Karpas-422 (cell line): Measurements from ENCODE around the gene RAD51B. TPM values are rescaled to one million over a fixed set of nuclear protein-coding genes. Genes with fewer than 3 reads are reported as not detected.

Source experiments
- DNase-seq: peaks from one replicate; pipeline ENCODE4 v3.0.0-alpha.2; 2015
- H2AFZ ChIP-seq: fragments of 200-600 bp; sonication (generic); 2 replicates; pipeline ENCODE4 v1.6.1; 2014; ENCODE audit warnings: antibody characterized with exemption, low read length, mixed read lengths
- H3K27ac ChIP-seq: fragments of 200-600 bp; sonication (generic); 2 replicates; pipeline ENCODE4 v1.5.1; 2014; ENCODE audit warnings: mild to moderate bottlenecking, low read length, moderate library complexity
- H3K27me3 ChIP-seq: fragments of 200-600 bp; sonication (generic); 2 replicates; pipeline ENCODE4 v1.6.1; 2014; ENCODE audit warnings: low read length, mixed read lengths
- H3K36me3 ChIP-seq: fragments of 200-600 bp; sonication (generic); 2 replicates; pipeline ENCODE4 v1.6.1; 2014; ENCODE audit warnings: low read length, mixed read lengths; ENCODE audit not compliant: insufficient read depth
- H3K4me1 ChIP-seq: fragments of 200-600 bp; sonication (generic); 2 replicates; pipeline ENCODE4 v1.6.1; 2014; ENCODE audit warnings: mild to moderate bottlenecking, low read length, mixed read lengths
- H3K4me2 ChIP-seq: fragments of 200-600 bp; sonication (generic); 2 replicates; pipeline ENCODE4 v1.6.1; 2014; ENCODE audit warnings: low read length, low read depth, mild to moderate bottlenecking; ENCODE audit not compliant: poor library complexity, severe bottlenecking
- H3K4me3 ChIP-seq: fragments of 200-600 bp; sonication (generic); 2 replicates; pipeline ENCODE4 v1.5.1; 2014; ENCODE audit warnings: mild to moderate bottlenecking, antibody characterized with exemption, low read length, mixed read lengths
- H3K79me2 ChIP-seq: fragments of 200-600 bp; sonication (generic); 2 replicates; pipeline ENCODE4 v1.6.1; 2014; ENCODE audit warnings: mild to moderate bottlenecking, low read length, mixed read lengths
- H3K9ac ChIP-seq: fragments of 200-600 bp; sonication (generic); 2 replicates; pipeline ENCODE4 v1.6.0; 2014; ENCODE audit warnings: low read length
- H3K9me2 ChIP-seq: fragments of 200-600 bp; sonication (generic), shearing (Covaris generic); replicated peaks from 2 replicates; pipeline ENCODE4 v1.6.0; 2014; ENCODE audit warnings: mild to moderate bottlenecking, low read length, moderate library complexity; ENCODE audit not compliant: insufficient read depth
- H3K9me3 ChIP-seq: fragments of 300-700, 200-600 bp; sonication (generic); 2 replicates; pipeline ENCODE4 v1.6.1; 2014; ENCODE audit warnings: low read length, mixed read lengths
- H4K20me1 ChIP-seq: fragments of 200-600 bp; sonication (generic); 2 replicates; pipeline ENCODE4 v1.6.1; 2014; ENCODE audit warnings: mild to moderate bottlenecking, antibody characterized with exemption, low read length, low read depth; ENCODE audit not compliant: insufficient read depth
- total RNA-seq: library from RNA; depleted of rRNA; stranded (reverse); fragments of >200 nt; shearing (Covaris generic); gene quantifications from 2 replicates; pipeline ENCODE4 v1.2.3, GENCODE V29; 2014; ENCODE audit warnings: low replicate concordance

RAD51B gene
- total RNA-seq, 1 experiment from 2014 or later = 107 TPM

DNA sequence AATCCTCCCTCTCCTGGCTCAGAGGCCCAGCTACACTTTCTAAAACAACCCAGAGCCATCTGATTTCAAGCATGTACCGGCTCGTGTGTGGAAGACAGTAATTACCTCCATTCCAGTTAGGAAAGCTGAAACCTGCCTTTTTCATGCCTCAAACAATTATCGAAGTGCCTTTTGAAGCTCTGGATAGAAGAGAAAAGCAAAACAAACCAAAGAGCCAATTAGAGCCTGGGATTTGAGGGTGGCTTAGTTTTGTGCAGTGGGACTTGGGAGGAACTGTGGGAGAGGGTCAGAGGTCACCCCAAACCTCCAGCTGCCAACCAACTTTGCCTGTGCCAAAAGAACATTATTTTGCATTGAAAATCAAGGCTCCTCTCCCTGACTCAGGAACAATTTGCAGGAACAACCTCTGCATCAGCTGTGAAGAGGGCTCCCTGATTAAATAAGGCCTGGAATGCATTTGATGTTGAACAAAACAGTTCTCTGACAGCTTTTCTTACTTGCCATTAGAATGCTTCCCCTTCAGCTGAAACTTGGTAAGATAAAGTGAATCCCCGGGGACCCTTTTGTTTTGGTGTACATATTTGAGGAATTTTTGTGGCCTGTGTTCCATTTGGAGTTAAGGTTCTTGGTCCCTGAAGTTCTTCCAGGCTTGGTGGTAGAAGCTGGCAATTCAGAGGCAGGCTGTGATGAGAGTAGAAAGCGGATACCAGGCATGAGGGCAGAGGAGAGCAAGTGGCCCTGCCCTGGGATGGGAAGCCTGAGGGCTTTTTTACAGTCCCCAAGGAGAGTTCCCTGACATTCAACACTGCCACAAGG lies 703.1 kb downstream of the RAD51B start:
- Histone ChIP-seq H3K4me1 (no peaks in the 10 kb centered on the region), H3K9ac (no peak overlapping the region), H3K36me3 (no peaks in the 10 kb centered on the region), H3K4me2 (no peak overlapping the region), H3K27ac (no peak overlapping the region), H3K9me2 (no peaks in the 10 kb centered on the region), H3K27me3 (no peaks in the 10 kb centered on the region), H4K20me1 (no peaks in the 10 kb centered on the region), H3K79me2 (no peaks in the 10 kb centered on the region), H3K4me3 (no peak overlapping the region), H3K9me3 (no peaks in the 10 kb centered on the region), H2AFZ (no peak overlapping the region)
- no peak for DNase-seq

DNA sequence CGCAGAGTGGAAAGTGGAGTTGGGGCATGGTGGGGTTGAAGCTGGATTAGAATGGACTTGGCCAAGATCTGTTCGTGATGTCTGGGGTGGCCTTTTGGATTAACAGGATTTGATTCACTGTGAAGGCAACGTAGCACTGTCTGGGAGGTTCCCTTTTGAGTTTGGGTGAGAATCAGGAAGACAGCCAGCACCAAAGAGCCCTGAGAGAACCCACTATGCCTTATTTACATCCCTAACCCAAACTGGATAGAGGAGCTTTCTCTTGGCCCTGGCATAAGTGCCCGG lies 703.7 kb downstream of the RAD51B start:
- no peaks in the 10 kb centered on the region for H3K4me1 ChIP-seq

DNA sequence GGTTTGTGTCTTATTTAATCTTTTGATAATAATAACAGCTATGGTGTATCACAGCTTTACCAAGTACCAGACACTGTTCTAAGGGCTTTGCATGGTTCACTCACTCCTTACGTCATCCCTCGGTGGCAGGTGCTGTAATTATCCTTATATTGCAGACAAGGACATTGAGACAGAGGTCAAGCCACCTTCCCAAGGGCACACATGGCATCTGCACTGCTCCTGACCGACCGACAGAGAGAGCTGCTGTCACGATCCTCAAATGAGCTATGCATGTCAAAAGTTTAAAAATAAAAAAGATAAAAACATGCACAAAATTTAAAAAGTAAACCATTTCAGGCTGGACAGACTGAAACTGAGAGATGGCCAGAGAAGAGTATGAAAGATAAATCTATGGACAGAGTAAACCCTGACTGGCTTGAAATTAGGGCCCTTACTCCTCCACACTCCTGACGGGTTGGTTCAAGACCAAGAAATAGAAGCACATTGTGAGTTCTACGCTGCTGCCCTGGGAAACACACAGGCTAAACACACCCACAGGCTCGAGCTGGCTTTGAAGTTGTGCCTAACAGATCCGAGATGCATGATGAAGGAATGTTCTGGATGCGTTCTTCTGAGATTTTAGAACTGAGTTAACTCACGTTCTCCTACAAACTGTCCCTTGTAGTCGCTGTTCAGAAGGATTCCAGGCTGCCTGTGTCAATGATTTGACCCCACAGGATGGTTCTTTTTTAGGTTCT lies 704.6 kb downstream of the RAD51B start:
- no peak for DNase-seq
- Histone ChIP-seq H3K4me3 (no peak overlapping the region), H3K4me2 (no peak overlapping the region), H4K20me1 (no peaks in the 10 kb centered on the region), H3K4me1 (no peaks in the 10 kb centered on the region), H3K27me3 (no peaks in the 10 kb centered on the region), H2AFZ (no peak overlapping the region), H3K9ac (no peak overlapping the region), H3K9me3 (peaks cover under 1% of the 10 kb centered on the region; the same call in 1 of the 2 replicates), H3K79me2 (no peaks in the 10 kb centered on the region), H3K9me2 (no peaks in the 10 kb centered on the region), H3K36me3 (no peaks in the 10 kb centered on the region), H3K27ac (no peak overlapping the region)

More for the DNA sequence above, 703.7 kb downstream of the RAD51B start:
- Histone ChIP-seq H3K4me2 (no peak overlapping the region), H4K20me1 (no peaks in the 10 kb centered on the region), H3K36me3 (no peaks in the 10 kb centered on the region), H3K79me2 (no peaks in the 10 kb centered on the region), H3K27ac (no peak overlapping the region), H3K9me3 (no peaks in the 10 kb centered on the region), H3K27me3 (no peaks in the 10 kb centered on the region), H2AFZ (no peak overlapping the region), H3K9me2 (no peaks in the 10 kb centered on the region), H3K4me3 (no peak overlapping the region), H3K9ac (no peak overlapping the region)
- no peak for DNase-seq

DNA sequence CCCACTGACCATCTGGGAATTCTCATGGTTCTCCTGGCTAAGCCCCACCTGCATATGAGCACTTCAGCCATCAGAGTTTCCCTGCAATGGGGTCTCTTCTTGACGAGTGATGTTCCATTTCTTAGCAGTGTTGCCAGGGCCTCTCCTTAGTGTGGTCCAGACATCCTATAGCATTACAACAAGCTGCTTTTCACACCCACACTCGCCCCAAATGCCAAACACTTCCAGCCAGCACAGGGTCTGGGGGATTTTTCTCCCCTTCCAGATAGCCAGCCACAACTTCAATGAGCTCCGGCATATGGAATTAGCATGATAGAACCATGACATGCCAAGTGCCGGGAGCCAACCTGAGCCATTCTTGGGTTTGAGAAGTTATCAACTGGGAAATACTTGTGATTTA lies 705.9 kb downstream of the RAD51B start:
- H3K4me1 ChIP-seq = no peaks in the 10 kb centered on the region
- no peaks in the 10 kb centered on the region for H3K27me3 ChIP-seq
- H2AFZ ChIP-seq = no peak overlapping the region
- no peak overlapping the region for H3K4me3 ChIP-seq
- H4K20me1 ChIP-seq = no peaks in the 10 kb centered on the region
- H3K9me2 ChIP-seq = no peaks in the 10 kb centered on the region
- H3K4me2 ChIP-seq = no peak overlapping the region
- H3K9ac ChIP-seq = no peak overlapping the region
- H3K79me2 ChIP-seq = no peaks in the 10 kb centered on the region
- no peak overlapping the region for H3K27ac ChIP-seq
- H3K36me3 ChIP-seq = no peaks in the 10 kb centered on the region
- peaks cover 12% of the 10 kb centered on the region; the same call in 1 of the 2 replicates for H3K9me3 ChIP-seq
- DNase-seq = no peak

DNA sequence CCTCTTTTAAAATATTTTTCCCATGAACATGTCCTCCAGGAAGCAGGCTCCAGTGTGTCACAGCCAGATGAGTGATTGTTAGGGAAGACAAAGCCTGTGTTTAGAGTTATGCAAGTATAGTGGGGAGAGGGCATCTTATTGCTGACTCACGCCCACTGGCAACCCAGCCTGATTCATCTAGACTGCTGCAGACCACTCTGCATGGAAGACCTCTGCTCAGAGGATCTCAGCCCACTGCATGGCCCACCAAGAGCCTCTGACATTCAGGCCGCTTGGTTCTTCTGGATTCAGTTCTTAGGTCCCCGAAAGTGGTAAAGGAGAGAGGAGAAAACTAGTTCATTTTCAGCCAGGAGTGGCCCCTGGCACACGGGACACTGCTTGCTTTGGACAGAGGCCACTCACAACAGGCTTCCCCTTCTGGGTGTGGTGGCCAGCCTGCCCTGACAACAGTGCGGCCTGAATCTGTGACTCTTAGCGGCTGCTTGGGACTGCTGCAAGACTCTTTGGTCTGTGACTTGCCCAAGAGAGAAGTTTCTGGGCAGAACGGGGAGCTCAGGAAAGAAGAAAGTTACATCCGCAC lies 707.0 kb downstream of the RAD51B start:
- Histone ChIP-seq H3K36me3 (no peaks in the 10 kb centered on the region), H3K9ac (no peak overlapping the region), H2AFZ (no peak overlapping the region)

DNA sequence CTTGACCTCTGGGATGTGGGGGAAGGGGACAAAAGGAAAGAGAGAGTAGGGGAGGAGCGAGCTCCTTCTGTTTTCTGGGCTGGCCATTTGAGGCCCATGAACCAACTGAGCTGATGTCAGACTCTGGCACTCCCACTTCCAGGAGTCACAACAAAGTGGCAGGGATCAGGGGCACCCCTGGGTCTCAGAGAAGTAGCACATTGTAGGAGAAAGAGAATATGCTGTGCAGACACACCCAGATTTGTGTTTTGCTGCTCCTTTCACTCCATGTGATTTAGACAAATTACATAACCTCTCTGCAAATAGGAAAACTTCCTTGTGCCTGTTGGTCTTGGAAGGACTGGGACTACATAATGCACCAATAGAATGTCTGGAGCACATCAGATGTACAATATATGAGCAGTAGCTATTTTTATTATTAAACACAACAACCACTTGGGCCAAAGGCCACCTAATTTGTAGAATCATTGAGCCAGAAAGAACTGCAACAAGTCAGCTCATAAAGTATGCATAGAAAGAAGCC lies 707.8 kb downstream of the RAD51B start:
- DNase-seq = no peak
- no peaks in the 10 kb centered on the region for H3K4me1 ChIP-seq
- H3K79me2 ChIP-seq = no peaks in the 10 kb centered on the region
- no peaks in the 10 kb centered on the region for H3K27me3 ChIP-seq
- H4K20me1 ChIP-seq = no peaks in the 10 kb centered on the region
- H3K27ac ChIP-seq = no peak overlapping the region
- no peak overlapping the region for H3K4me2 ChIP-seq
- peaks cover 12% of the 10 kb centered on the region; the same call in 1 of the 2 replicates for H3K9me3 ChIP-seq
- H3K9me2 ChIP-seq = no peaks in the 10 kb centered on the region
- no peak overlapping the region for H2AFZ ChIP-seq
- H3K4me3 ChIP-seq = no peak overlapping the region
- H3K9ac ChIP-seq = no peak overlapping the region
- H3K36me3 ChIP-seq = no peaks in the 10 kb centered on the region

More for the DNA sequence above, 707.0 kb downstream of the RAD51B start:
- Histone ChIP-seq H3K4me2 (no peak overlapping the region), H4K20me1 (no peaks in the 10 kb centered on the region), H3K4me3 (no peak overlapping the region), H3K9me2 (no peaks in the 10 kb centered on the region), H3K79me2 (no peaks in the 10 kb centered on the region), H3K4me1 (no peaks in the 10 kb centered on the region), H3K9me3 (peaks cover 12% of the 10 kb centered on the region; the same call in 1 of the 2 replicates), H3K27me3 (no peaks in the 10 kb centered on the region), H3K27ac (no peak overlapping the region)
- no peak for DNase-seq

DNA sequence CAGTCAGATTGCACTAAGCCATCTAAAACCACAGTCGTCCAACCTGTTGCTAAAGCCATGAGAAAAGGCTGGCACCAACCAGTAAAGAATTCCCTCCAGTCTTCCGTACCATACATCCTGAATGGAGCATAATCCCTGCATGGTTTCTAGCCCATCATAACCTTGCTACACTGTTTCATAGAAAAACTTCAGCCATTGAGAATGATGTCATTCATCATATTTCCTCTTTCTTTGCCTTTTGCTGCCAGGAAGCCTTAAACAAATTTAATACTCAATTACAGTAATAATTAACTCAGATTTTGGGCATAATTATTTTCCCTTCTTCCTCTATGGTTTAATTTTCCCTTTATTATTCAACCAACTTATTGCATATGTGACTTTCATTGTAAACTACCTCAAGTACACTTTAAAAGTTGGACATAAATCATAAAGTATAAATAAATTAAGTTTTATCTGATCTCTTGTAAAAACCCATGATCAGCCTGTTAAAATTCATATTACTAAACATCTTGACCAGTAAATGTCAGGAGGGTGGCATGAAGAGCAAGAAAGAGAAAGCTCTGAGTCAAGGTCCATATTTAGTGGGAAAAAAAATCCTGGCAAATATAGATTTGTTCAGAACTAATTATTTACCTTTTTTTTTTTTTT lies 708.6 kb downstream of the RAD51B start:
- no peaks in the 10 kb centered on the region for H3K9me2 ChIP-seq
- H2AFZ ChIP-seq = no peak overlapping the region
- no peaks in the 10 kb centered on the region for H3K27me3 ChIP-seq
- no peaks in the 10 kb centered on the region for H3K36me3 ChIP-seq
- no peaks in the 10 kb centered on the region for H3K4me1 ChIP-seq
- DNase-seq = no peak
- H3K9ac ChIP-seq = no peak overlapping the region
- H3K4me3 ChIP-seq = no peak overlapping the region
- H3K4me2 ChIP-seq = no peak overlapping the region
- no peaks in the 10 kb centered on the region for H4K20me1 ChIP-seq
- H3K27ac ChIP-seq = no peak overlapping the region
- no peaks in the 10 kb centered on the region for H3K79me2 ChIP-seq
- peaks cover 12% of the 10 kb centered on the region; the same call in 1 of the 2 replicates for H3K9me3 ChIP-seq

DNA sequence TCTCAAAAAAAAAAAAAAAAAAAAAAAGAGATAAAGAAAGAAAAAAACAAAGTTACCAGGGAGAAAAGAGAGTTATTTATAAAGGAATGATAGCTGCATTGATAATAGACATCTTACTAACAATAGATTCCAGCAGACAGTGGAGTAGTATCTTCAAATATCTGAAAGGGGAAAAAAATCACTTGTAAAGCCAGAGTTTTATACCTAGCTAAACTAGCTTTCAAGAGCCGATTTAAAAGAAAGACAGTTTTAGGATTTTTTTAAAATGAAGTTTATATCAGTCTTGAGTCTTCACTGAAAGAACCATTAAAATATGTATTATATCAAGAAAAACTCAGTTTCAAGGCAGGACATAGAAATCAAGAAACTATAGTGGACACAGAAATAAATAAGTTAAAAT lies 710.9 kb downstream of the RAD51B start:
- peaks cover 12% of the 10 kb centered on the region; the same call in 1 of the 2 replicates for H3K9me3 ChIP-seq
- no peaks in the 10 kb centered on the region for H3K36me3 ChIP-seq
- H3K4me3 ChIP-seq = no peak overlapping the region
- no peak overlapping the region for H3K9ac ChIP-seq
- H3K4me1 ChIP-seq = no peaks in the 10 kb centered on the region
- H4K20me1 ChIP-seq = no peaks in the 10 kb centered on the region
- H3K79me2 ChIP-seq = no peaks in the 10 kb centered on the region
- H3K27me3 ChIP-seq = no peaks in the 10 kb centered on the region
- no peak overlapping the region for H3K27ac ChIP-seq
- no peak overlapping the region for H3K4me2 ChIP-seq
- no peak overlapping the region for H2AFZ ChIP-seq
- H3K9me2 ChIP-seq = no peaks in the 10 kb centered on the region
- DNase-seq = no peak
